22Rv1 (cell line): ENCODE measurements around the gene KIAA0513.

Experiments used
- ZFX ChIP-seq: fragments of 450-650 bp; IDR thresholded peaks from 2 replicates; pipeline ENCODE4 v1.6.1; 2017; ENCODE audit warnings: antibody characterized with exemption, borderline replicate concordance
- TF ChIP-seq, protein P1 (sequence below): fragments of 450-650 bp; IDR thresholded peaks from 2 replicates; pipeline ENCODE4 v1.5.1; 2017; ENCODE audit warnings: mild to moderate bottlenecking

DNA sequence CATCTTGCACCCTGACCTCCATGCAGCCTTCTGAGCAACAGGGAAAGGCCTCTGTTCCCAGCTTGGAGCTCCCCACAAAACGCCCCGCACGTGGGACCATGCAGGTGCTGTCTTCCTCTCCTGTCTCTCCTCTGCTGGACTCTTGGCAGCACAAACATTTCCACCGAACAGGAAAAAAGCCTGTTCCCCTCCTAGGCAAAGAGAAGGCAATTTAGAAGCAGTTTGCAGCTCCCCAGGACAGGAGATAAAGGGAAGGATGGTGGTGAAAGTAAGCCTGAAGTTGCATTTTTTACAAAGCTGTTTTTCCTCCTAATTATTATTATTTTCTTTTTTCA lies 92.4 kb downstream of the KIAA0513 start:
- TF ChIP-seq, protein P1, sequence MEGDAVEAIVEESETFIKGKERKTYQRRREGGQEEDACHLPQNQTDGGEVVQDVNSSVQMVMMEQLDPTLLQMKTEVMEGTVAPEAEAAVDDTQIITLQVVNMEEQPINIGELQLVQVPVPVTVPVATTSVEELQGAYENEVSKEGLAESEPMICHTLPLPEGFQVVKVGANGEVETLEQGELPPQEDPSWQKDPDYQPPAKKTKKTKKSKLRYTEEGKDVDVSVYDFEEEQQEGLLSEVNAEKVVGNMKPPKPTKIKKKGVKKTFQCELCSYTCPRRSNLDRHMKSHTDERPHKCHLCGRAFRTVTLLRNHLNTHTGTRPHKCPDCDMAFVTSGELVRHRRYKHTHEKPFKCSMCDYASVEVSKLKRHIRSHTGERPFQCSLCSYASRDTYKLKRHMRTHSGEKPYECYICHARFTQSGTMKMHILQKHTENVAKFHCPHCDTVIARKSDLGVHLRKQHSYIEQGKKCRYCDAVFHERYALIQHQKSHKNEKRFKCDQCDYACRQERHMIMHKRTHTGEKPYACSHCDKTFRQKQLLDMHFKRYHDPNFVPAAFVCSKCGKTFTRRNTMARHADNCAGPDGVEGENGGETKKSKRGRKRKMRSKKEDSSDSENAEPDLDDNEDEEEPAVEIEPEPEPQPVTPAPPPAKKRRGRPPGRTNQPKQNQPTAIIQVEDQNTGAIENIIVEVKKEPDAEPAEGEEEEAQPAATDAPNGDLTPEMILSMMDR = no peak
- no peak for TF ChIP-seq ZFX
